LNCaP clone FGC (cell line): ENCODE data around the gene MED1.
"Not testable (repeated sequence)": the region's sequence is repeated elsewhere in the genome, so short reads cannot be mapped to it uniquely, and the experiment has no call there.

Source experiments
- DNase-seq: peaks from one replicate; pipeline ENCODE4 v3.0.0-alpha.2; 2011; ENCODE audit warnings: low read depth
- H3K4me3 ChIP-seq: 2 replicates; pipeline ENCODE4 v1.5.1; 2011; ENCODE audit warnings: mild to moderate bottlenecking, low read depth, low read length, control low read depth
- TF ChIP-seq, protein P1 (sequence below): IDR thresholded peaks from 2 replicates; pipeline ENCODE4 v1.5.1; 2012; ENCODE audit warnings: mild to moderate bottlenecking; ENCODE audit not compliant: control insufficient read depth, insufficient read depth; ENCODE audit errors: extremely low read depth

The MED1 gene

DNA sequence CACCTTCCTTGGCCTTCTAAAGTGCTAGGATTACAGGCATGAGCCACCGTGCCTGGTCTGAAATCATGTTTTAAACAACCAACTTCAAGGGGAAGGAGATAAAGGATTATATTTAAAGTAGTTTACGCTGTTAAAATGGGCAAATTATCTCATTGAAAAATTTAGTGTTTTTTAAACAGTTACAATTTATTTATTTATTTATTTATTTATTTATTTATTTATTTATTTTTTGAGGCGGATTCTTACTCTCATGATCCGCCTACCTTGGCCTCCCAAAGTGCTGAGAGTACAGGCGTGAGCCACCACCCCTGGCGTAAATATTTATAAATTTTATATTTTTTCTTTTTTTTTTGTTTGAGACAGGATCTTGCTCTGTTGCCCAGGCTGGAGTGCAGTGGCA, 32.4 kb upstream of the MED1 start:
- H3K4me3 ChIP-seq = no peak overlapping the region
- TF ChIP-seq, protein P1, sequence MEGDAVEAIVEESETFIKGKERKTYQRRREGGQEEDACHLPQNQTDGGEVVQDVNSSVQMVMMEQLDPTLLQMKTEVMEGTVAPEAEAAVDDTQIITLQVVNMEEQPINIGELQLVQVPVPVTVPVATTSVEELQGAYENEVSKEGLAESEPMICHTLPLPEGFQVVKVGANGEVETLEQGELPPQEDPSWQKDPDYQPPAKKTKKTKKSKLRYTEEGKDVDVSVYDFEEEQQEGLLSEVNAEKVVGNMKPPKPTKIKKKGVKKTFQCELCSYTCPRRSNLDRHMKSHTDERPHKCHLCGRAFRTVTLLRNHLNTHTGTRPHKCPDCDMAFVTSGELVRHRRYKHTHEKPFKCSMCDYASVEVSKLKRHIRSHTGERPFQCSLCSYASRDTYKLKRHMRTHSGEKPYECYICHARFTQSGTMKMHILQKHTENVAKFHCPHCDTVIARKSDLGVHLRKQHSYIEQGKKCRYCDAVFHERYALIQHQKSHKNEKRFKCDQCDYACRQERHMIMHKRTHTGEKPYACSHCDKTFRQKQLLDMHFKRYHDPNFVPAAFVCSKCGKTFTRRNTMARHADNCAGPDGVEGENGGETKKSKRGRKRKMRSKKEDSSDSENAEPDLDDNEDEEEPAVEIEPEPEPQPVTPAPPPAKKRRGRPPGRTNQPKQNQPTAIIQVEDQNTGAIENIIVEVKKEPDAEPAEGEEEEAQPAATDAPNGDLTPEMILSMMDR = no peak
- no peak for DNase-seq

DNA sequence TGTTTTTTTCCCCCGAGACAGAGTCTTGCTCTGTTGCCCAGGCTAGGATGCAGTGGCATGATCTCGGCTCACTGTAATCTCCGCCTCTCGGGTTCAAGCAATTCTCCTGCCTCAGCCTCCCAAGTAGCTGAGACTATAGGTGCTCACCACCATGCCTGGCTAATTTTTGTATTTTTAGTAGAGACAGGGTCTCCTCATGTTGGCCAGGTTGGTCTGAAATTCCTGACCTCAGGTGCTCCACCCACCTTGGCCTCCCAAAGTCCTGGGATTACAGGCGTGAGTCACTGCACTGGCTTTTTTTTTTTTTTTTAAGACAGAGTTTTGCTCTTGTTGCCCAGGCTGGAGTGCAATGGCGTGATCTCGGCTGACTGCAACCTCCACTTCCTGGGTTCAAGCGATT, 28.6 kb upstream of the MED1 start:
- DNase-seq, H3K4me3 ChIP-seq: not testable (repeated sequence)

DNA sequence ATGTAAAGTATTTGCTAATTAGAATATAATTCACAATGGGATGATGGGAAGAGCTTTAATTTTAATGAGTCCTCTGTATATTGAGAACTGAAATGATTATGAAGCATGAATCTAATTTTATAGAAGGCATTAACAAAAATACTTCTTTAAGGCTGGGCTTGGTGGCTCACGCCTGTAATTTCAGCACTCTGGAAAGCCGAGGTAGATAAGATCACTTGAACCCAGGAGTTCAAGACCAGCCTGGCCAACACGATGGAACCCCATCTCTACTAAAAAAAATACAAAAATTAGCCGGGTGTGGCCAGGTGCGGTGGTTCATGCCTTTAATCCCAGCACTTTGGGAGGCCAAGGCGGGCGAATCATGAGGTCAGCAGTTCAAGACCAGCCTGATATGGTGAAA, 22.2 kb upstream of the MED1 start:
- no peak for DNase-seq
- TF ChIP-seq, protein P1 = no peak
- H3K4me3 ChIP-seq = no peak overlapping the region

DNA sequence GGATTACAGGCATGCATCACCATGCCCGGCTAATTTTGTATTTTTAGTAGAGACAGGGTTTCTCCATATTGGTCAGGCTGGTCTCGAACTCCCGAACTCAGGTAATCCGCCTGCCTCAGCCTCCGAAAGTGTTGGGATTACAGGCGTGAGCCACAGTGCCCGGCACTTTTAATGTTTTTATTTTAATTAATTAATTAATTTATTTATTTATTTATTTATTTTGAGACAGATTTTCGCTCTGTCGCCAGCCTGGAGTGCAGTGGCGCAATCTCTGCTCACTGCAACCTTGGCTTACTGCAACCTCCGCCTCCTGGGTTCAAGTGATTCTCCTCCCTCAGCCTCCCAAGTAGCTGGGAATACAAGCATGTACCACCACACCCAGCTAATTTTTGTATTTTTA, 17.5 kb upstream of the MED1 start:
- not testable (repeated sequence) for H3K4me3 ChIP-seq, DNase-seq

DNA sequence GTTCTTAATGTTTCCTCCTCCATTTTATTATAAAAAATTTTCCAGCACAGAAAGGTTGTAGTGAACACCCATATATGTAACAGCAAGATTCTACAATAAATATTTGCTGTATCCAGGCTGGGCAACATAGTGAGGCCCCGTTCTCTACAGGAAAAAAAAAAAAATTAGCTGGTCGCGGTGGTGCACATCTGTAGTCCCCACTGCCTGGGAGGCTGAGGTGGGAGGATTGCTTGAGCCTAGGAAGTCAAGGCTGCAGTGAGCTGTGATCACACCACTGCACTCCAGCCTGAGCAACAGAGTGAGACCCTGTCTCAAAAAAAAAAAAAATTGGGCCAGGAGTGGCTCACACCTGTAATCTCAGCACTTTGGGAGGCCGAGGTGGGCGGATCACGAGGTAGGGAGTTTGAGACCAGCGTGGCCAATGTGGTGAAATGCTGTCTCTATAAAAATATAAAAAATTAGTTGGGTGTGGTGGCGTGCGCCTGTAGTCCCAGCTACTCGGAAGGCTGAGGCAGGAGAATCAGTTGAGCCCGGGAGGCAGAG, 13.6 kb upstream of the MED1 start:
- not testable (repeated sequence) for DNase-seq, H3K4me3 ChIP-seq

DNA sequence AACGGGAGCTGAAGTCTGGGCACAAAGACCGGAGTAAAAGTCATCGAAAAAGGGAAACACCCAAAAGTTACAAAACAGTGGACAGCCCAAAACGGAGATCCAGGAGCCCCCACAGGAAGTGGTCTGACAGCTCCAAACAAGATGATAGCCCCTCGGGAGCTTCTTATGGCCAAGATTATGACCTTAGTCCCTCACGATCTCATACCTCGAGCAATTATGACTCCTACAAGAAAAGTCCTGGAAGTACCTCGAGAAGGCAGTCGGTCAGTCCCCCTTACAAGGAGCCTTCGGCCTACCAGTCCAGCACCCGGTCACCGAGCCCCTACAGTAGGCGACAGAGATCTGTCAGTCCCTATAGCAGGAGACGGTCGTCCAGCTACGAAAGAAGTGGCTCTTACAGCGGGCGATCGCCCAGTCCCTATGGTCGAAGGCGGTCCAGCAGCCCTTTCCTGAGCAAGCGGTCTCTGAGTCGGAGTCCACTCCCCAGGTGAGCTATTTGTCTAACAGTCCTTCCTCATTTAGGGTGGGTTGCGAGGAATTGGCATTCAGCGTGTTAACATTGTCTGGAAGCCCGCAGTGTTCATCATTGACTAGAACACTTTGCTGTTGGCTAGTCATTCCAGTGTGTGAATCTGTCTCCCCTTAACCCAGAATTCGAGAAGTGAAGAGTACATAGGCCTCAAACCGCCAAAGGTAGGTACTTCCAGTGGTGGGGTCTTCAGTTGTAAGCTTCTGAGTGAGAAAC, 11.7 kb upstream of the MED1 start:
- TF ChIP-seq, protein P1 = no peak
- DNase-seq = no peak
- peak overlapping the region; percentile 86 for H3K4me3 ChIP-seq

DNA sequence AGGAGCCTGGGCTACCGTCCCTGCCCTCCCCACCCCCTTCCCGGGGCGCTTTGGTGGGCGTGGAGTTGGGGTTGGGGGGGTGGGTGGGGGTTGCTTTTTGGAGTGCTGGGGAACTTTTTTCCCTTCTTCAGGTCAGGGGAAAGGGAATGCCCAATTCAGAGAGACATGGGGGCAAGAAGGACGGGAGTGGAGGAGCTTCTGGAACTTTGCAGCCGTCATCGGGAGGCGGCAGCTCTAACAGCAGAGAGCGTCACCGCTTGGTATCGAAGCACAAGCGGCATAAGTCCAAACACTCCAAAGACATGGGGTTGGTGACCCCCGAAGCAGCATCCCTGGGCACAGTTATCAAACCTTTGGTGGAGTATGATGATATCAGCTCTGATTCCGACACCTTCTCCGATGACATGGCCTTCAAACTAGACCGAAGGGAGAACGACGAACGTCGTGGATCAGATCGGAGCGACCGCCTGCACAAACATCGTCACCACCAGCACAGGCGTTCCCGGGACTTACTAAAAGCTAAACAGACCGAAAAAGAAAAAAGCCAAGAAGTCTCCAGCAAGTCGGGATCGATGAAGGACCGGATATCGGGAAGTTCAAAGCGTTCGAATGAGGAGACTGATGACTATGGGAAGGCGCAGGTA, 11.0 kb upstream of the MED1 start:
- DNase-seq = no peak
- TF ChIP-seq, protein P1 = no peak
- H3K4me3 ChIP-seq = peak overlapping the region; percentile 86

DNA sequence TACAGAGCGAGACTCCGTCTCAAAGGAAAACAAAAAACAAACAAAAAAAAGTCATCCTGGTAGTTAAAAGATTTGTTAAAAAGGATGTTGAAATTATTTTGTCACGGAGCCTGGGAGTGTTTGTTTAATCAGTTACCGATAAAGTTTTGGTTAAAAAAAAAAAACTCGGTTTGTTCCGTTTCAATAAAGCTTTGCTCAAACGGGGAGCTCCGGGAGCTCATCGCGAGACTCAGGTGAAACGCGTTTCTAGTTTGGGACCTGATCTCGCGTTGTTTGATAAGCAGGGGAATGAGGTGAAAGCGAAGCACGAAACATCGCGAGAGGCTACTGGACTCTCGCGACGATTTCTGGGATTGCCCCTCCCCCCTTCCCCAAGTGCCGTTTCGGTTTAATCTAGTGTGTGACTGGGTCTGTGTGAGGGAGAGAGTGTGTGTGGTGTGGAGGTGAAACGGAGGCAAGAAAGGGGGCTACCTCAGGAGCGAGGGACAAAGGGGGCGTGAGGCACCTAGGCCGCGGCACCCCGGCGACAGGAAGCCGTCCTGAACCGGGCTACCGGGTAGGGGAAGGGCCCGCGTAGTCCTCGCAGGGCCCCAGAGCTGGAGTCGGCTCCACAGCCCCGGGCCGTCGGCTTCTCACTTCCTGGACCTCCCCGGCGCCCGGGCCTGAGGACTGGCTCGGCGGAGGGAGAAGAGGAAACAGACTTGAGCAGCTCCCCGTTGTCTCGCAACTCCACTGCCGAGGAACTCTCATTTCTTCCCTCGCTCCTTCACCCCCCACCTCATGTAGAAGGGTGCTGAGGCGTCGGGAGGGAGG, 10.3 kb upstream of the MED1 start, which contains the start of gene CDK12:
Gene CDK12 (plus strand): TSS at position 374 of the 813 bp plus-strand sequence. CDS start 586 bp downstream, outside the sequence.
- DNase-seq = peak; percentile 99
- TF ChIP-seq, protein P1 = no peak

More for the DNA sequence above, 10.3 kb upstream of the MED1 start, which contains the start of gene CDK12:
- H3K4me3 ChIP-seq = peak within 1 kb of the TSS; percentile 86
